Measurements from ENCODE around the gene FIBCD1. TPM values are rescaled to one million over a fixed set of nuclear protein-coding genes. Genes with fewer than 3 reads are reported as not detected.

Gene FIBCD1
- total RNA-seq, 1 donor from 2014 or later: 0.66 TPM

DNA sequence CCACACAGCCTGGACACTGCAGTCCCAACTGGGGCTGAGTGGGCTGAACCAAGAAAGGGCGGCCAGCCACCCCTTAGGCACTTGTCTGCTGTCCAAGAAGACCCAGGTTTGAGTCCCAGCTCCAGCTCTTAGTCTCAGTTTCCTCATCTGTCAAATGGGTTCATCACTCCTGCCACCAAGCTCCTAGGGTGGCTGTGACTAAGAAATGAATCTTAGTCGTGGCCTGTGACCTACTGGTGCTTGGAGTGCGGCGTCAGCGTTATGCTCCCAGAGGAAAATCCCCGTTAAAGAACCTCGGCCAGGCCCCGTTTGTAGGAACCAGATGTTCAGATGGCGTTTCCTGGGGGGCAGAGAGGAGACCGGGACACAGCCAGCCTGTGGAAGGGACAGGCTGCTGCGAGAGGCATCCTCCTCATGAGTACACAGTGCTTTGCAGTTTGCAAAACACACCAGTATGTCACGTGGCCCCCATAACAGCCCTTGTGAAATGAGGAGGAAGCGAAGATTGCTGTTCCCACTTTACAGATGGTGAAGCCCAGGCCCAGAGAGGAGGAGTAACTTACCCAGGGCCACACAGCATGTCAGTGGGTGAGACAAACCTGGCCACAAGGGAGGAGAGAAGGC lies 3.3 kb downstream of the FIBCD1 start:
- Histone ChIP-seq H3K4me3 (ENCODE audit: insufficient read depth, low read depth, low read length) (no peak overlapping the region), H3K27me3 (ENCODE audit: insufficient read depth, low read length) (peaks cover 4% of the 10 kb centered on the region), H3K4me1 (ENCODE audit: insufficient read depth, low read length) (peaks cover 45% of the 10 kb centered on the region), H4K20me1 (ENCODE audit: insufficient read depth, low read length) (peaks cover 4% of the 10 kb centered on the region), H3K9me3 (ENCODE audit: insufficient read depth, low read depth, low read length) (no peaks in the 10 kb centered on the region), H3K9ac (ENCODE audit: low read length) (peak overlapping the region; percentile 19), H3K79me2 (ENCODE audit: insufficient read depth, low read length) (no peaks in the 10 kb centered on the region), H3K36me3 (ENCODE audit: insufficient read depth, low read length) (no peaks in the 10 kb centered on the region), H3K4me2 (ENCODE audit: low read length) (peak overlapping the region; percentile 55), H2AFZ (ENCODE audit: low read depth, low read length) (peak overlapping the region; percentile 48), H3K27ac (ENCODE audit: low read depth, low read length) (peak overlapping the region; percentile 18)
- no peak for FAIRE-seq
- Mint-ChIP-seq H3K4me3 (ENCODE audit: unreplicated experiment) (no peak overlapping the region), H3K36me3 (ENCODE audit: low read depth, unreplicated experiment) (no peaks in the 10 kb centered on the region), H3K27ac (ENCODE audit: unreplicated experiment) (no peak overlapping the region), H3K27me3 (ENCODE audit: low read depth, unreplicated experiment) (peaks cover 38% of the 10 kb centered on the region), H3K4me1 (ENCODE audit: low read depth, unreplicated experiment) (peaks cover 7% of the 10 kb centered on the region), H3K9me3 (ENCODE audit: unreplicated experiment) (no peaks in the 10 kb centered on the region)
- TF ChIP-seq, protein P1, sequence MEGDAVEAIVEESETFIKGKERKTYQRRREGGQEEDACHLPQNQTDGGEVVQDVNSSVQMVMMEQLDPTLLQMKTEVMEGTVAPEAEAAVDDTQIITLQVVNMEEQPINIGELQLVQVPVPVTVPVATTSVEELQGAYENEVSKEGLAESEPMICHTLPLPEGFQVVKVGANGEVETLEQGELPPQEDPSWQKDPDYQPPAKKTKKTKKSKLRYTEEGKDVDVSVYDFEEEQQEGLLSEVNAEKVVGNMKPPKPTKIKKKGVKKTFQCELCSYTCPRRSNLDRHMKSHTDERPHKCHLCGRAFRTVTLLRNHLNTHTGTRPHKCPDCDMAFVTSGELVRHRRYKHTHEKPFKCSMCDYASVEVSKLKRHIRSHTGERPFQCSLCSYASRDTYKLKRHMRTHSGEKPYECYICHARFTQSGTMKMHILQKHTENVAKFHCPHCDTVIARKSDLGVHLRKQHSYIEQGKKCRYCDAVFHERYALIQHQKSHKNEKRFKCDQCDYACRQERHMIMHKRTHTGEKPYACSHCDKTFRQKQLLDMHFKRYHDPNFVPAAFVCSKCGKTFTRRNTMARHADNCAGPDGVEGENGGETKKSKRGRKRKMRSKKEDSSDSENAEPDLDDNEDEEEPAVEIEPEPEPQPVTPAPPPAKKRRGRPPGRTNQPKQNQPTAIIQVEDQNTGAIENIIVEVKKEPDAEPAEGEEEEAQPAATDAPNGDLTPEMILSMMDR (IDR thresholded peaks at IDR 0.05; ENCODE audit: insufficient read depth, low read depth, low read length): no peak
- TF ChIP-seq EZH2 (IDR thresholded peaks at IDR 0.05; ENCODE audit: insufficient read depth, low read length): no peak
- no peak for DNase-seq (ENCODE audit: low read depth)

DNA sequence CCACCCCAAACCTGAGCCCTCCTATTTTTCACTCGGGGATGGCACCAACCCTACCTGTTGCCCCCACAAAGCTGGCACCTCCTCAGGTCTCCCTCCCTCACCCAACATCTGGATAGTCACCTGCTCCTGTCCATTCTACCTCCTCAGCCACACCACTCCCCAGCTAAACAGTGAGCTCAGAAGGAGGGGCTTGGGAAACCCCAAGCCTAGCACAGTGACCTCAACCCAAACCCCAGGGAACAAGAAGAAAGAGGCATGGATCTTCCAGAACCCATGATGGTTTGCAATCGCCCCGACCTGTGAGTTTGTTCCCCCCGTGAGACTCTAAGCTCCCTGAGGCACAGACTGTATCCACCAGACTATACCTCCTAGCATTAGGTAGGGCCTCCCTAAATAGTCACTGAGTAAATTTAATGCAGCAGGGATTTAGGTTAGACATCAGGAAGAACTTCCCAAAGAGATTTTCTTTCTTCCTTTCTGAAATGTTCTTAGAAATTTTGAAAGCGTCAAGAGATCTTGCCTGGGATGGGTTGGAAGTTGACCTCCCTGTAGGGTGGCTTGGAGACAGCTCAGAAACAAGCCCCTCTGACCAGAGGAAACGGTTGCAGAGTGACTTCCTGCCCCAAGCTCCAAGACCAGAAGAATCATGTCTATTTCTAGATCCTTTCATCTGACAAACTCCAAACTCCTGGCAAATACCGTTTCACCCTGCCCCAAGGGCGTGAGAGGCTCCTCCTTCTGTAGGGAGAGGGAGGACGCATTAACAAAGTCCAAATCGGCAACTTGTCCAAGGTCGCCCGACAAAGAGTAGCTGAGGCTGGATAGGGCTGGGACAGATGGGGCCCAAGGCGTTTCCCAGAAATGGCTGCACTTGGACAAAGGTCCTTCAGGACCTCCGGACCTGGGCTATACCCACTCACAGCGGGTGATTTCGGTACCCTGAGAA lies 4.1 kb downstream of the FIBCD1 start:
- Histone ChIP-seq H3K9ac (ENCODE audit: low read length) (no peak overlapping the region), H3K4me1 (ENCODE audit: insufficient read depth, low read length) (peaks cover 45% of the 10 kb centered on the region), H3K79me2 (ENCODE audit: insufficient read depth, low read length) (no peaks in the 10 kb centered on the region), H3K27ac (ENCODE audit: low read depth, low read length) (no peak overlapping the region), H2AFZ (ENCODE audit: low read depth, low read length) (no peak overlapping the region), H3K9me3 (ENCODE audit: insufficient read depth, low read depth, low read length) (no peaks in the 10 kb centered on the region), H4K20me1 (ENCODE audit: insufficient read depth, low read length) (no peaks in the 10 kb centered on the region), H3K36me3 (ENCODE audit: insufficient read depth, low read length) (no peaks in the 10 kb centered on the region), H3K27me3 (ENCODE audit: insufficient read depth, low read length) (no peaks in the 10 kb centered on the region), H3K4me3 (ENCODE audit: insufficient read depth, low read depth, low read length) (no peak overlapping the region), H3K4me2 (ENCODE audit: low read length) (no peak overlapping the region)
- FAIRE-seq (no peak), DNase-seq (ENCODE audit: low read depth) (no peak)
- TF ChIP-seq, protein P1 (IDR thresholded peaks at IDR 0.05; ENCODE audit: insufficient read depth, low read depth, low read length): no peak
- TF ChIP-seq EZH2 (IDR thresholded peaks at IDR 0.05; ENCODE audit: insufficient read depth, low read length): no peak
- peaks cover 7% of the 10 kb centered on the region for H3K4me1 Mint-ChIP-seq (ENCODE audit: low read depth, unreplicated experiment)
- H3K36me3 Mint-ChIP-seq (ENCODE audit: low read depth, unreplicated experiment): no peaks in the 10 kb centered on the region
- H3K27me3 Mint-ChIP-seq (ENCODE audit: low read depth, unreplicated experiment): peaks cover 38% of the 10 kb centered on the region
- H3K9me3 Mint-ChIP-seq (ENCODE audit: unreplicated experiment): no peaks in the 10 kb centered on the region
- no peak overlapping the region for H3K4me3 Mint-ChIP-seq (ENCODE audit: unreplicated experiment)
- H3K27ac Mint-ChIP-seq (ENCODE audit: unreplicated experiment): no peak overlapping the region

Data from astrocyte (in vitro differentiated cells and primary cell).